HAP-1 (cell line): ENCODE results near the gene CHPF2.

Source experiments
- DNase-seq, 2 experiments: peaks; one replicate each; pipeline ENCODE4 v3.0.0-alpha.2; 2016 to 2020; ENCODE audit warnings: low spot score in 2 of 2
- H3K27me3 ChIP-seq: fragments of 250-450 bp; sonication (Bioruptor Pico); 2 replicates; pipeline ENCODE4 v1.5.1; 2020; ENCODE audit warnings: low read depth, mild to moderate bottlenecking, moderate library complexity
- H3K36me3 ChIP-seq: fragments of 250-450 bp; sonication (Bioruptor Pico); replicated peaks from 2 replicates; pipeline ENCODE4 v1.5.1; 2020; ENCODE audit warnings: mild to moderate bottlenecking
- H3K4me1 ChIP-seq: fragments of 250-450 bp; sonication (Bioruptor Pico); 2 replicates; pipeline ENCODE4 v1.5.1; 2020; ENCODE audit warnings: mild to moderate bottlenecking
- H3K4me3 ChIP-seq: fragments of 250-450 bp; sonication (Bioruptor Pico); 2 replicates; pipeline ENCODE4 v1.5.1; 2020; ENCODE audit warnings: mild to moderate bottlenecking, moderate library complexity
- H3K9me3 ChIP-seq: fragments of 250-450 bp; sonication (Bioruptor Pico); 2 replicates; pipeline ENCODE4 v1.5.1; 2020; ENCODE audit warnings: mild to moderate bottlenecking, moderate library complexity
- in situ Hi-C: fragments of 300-500 bp; cut with MboI; formaldehyde crosslinking; loops from 3 replicates; pipeline ENCODE4 v1.14.3; 2020; ENCODE audit warnings: low sequenced_read_pairs, inconsistent platforms, mixed read lengths

The CHPF2 gene

GRCh38 chr7:151195616-151196450 lies 36.5 kb upstream of the CHPF2 start:
- in situ Hi-C loops, result no loop called here
- peaks cover 50% of the 10 kb centered on the region for H3K27me3 ChIP-seq
- H3K36me3 ChIP-seq, result no peaks in the 10 kb centered on the region
- no peak overlapping the region for H3K4me3 ChIP-seq
- H3K9me3 ChIP-seq, result no peaks in the 10 kb centered on the region
- DNase-seq, result no peak
- no peaks in the 10 kb centered on the region for H3K4me1 ChIP-seq

GRCh38 chr7:151197932-151198331 lies 34.4 kb upstream of the CHPF2 start:
- no peaks in the 10 kb centered on the region for H3K9me3 ChIP-seq
- H3K4me3 ChIP-seq, result no peak overlapping the region
- H3K36me3 ChIP-seq, result no peaks in the 10 kb centered on the region
- in situ Hi-C loops, result no loop called here
- H3K27me3 ChIP-seq, result peaks cover 56% of the 10 kb centered on the region
- DNase-seq, result no peak
- no peaks in the 10 kb centered on the region for H3K4me1 ChIP-seq

GRCh38 chr7:151198945-151199848 lies 33.1 kb upstream of the CHPF2 start:
- DNase-seq, result no peak
- peaks cover 61% of the 10 kb centered on the region for H3K27me3 ChIP-seq
- no peaks in the 10 kb centered on the region for H3K4me1 ChIP-seq
- no peak overlapping the region for H3K4me3 ChIP-seq
- no peaks in the 10 kb centered on the region for H3K9me3 ChIP-seq
- in situ Hi-C loops, result no loop called here
- no peaks in the 10 kb centered on the region for H3K36me3 ChIP-seq

GRCh38 chr7:151201344-151201743 lies 30.9 kb upstream of the CHPF2 start:
- DNase-seq, result no peak
- in situ Hi-C loops, result no loop called here
- H3K9me3 ChIP-seq, result no peaks in the 10 kb centered on the region
- no peaks in the 10 kb centered on the region for H3K36me3 ChIP-seq
- peaks cover 49% of the 10 kb centered on the region for H3K27me3 ChIP-seq
- no peak overlapping the region for H3K4me3 ChIP-seq
- H3K4me1 ChIP-seq, result no peaks in the 10 kb centered on the region

- H3K27me3 ChIP-seq, result peaks cover 45% of the 10 kb centered on the region
- no peaks in the 10 kb centered on the region for H3K4me1 ChIP-seq
- in situ Hi-C loops, result no loop called here
- no peaks in the 10 kb centered on the region for H3K9me3 ChIP-seq
- no peaks in the 10 kb centered on the region for H3K36me3 ChIP-seq
- no peak for DNase-seq
- no peak overlapping the region for H3K4me3 ChIP-seq
Observed at GRCh38 chr7:151201751-151202150, 30.5 kb upstream of the CHPF2 start.

GRCh38 chr7:151202836-151203235 lies 29.4 kb upstream of the CHPF2 start:
- in situ Hi-C loops, result no loop called here
- H3K9me3 ChIP-seq, result no peaks in the 10 kb centered on the region
- peaks cover 42% of the 10 kb centered on the region for H3K27me3 ChIP-seq
- no peak for DNase-seq
- H3K36me3 ChIP-seq, result no peaks in the 10 kb centered on the region
- H3K4me3 ChIP-seq, result no peak overlapping the region
- H3K4me1 ChIP-seq, result no peaks in the 10 kb centered on the region

GRCh38 chr7:151204383-151205032 lies 27.8 kb upstream of the CHPF2 start:
- Histone ChIP-seq H3K36me3 (no peaks in the 10 kb centered on the region), H3K27me3 (peaks cover 37% of the 10 kb centered on the region), H3K9me3 (no peaks in the 10 kb centered on the region), H3K4me3 (no peak overlapping the region), H3K4me1 (no peaks in the 10 kb centered on the region)
- in situ Hi-C loops, result no loop called here
- DNase-seq, result no peak

GRCh38 chr7:151205730-151206129 lies 26.6 kb upstream of the CHPF2 start:
- H3K36me3 ChIP-seq, result no peaks in the 10 kb centered on the region
- H3K27me3 ChIP-seq, result peaks cover 37% of the 10 kb centered on the region
- H3K9me3 ChIP-seq, result no peaks in the 10 kb centered on the region
- H3K4me1 ChIP-seq, result no peaks in the 10 kb centered on the region
- in situ Hi-C loops, result no loop called here
- no peak for DNase-seq
- H3K4me3 ChIP-seq, result no peak overlapping the region

- Histone ChIP-seq H3K9me3 (no peaks in the 10 kb centered on the region), H3K36me3 (no peaks in the 10 kb centered on the region), H3K4me3 (no peak overlapping the region), H3K4me1 (no peaks in the 10 kb centered on the region), H3K27me3 (peaks cover 30% of the 10 kb centered on the region)
- in situ Hi-C loops, result no loop called here
- DNase-seq, result no peak
Observed at GRCh38 chr7:151206914-151207313, 25.4 kb upstream of the CHPF2 start.

- H3K36me3 ChIP-seq, result peaks cover under 1% of the 10 kb centered on the region; the same call in 1 of the 2 replicates
- peaks cover 26% of the 10 kb centered on the region; the same call in 1 of the 2 replicates for H3K27me3 ChIP-seq
- no peak overlapping the region for H3K4me3 ChIP-seq
- H3K9me3 ChIP-seq, result no peaks in the 10 kb centered on the region
- H3K4me1 ChIP-seq, result no peaks in the 10 kb centered on the region
- DNase-seq, result no peak
- in situ Hi-C loops, result no loop called here
Observed at GRCh38 chr7:151207315-151207714, 25.0 kb upstream of the CHPF2 start.

GRCh38 chr7:151207804-151208203 lies 24.5 kb upstream of the CHPF2 start:
- in situ Hi-C loops, result no loop called here
- Histone ChIP-seq H3K9me3 (no peaks in the 10 kb centered on the region), H3K36me3 (peaks cover 4% of the 10 kb centered on the region), H3K4me1 (no peaks in the 10 kb centered on the region), H3K27me3 (peaks cover 21% of the 10 kb centered on the region; the same call in 1 of the 2 replicates), H3K4me3 (no peak overlapping the region)
- DNase-seq, result no peak

- Histone ChIP-seq H3K4me3 (no peak overlapping the region), H3K4me1 (no peaks in the 10 kb centered on the region), H3K27me3 (peaks cover 19% of the 10 kb centered on the region; the same call in 1 of the 2 replicates), H3K36me3 (peaks cover 9% of the 10 kb centered on the region), H3K9me3 (no peaks in the 10 kb centered on the region)
- no peak for DNase-seq
- in situ Hi-C loops, result no loop called here
Observed at GRCh38 chr7:151208253-151208862, 23.9 kb upstream of the CHPF2 start.

GRCh38 chr7:151209588-151209987 lies 22.7 kb upstream of the CHPF2 start:
- no peak for DNase-seq
- in situ Hi-C loops, result no loop called here
- H3K4me1 ChIP-seq, result no peaks in the 10 kb centered on the region
- no peak overlapping the region for H3K4me3 ChIP-seq
- H3K9me3 ChIP-seq, result no peaks in the 10 kb centered on the region
- H3K27me3 ChIP-seq, result peaks cover 13% of the 10 kb centered on the region; the same call in 1 of the 2 replicates
- H3K36me3 ChIP-seq, result peaks cover 21% of the 10 kb centered on the region
